HEK293 (cell line): ENCODE measurements around the gene CDK11A.

ENCODE experiments used
- CTCF ChIA-PET: fragments of 350-600 bp; formaldehyde crosslinking; extraction: SDS; loops from one replicate; lab custom pipeline; 2021; ENCODE audit warnings: antibody characterized with exemption; lab: Yijun Ruan, JAX
- POLR2A ChIA-PET: fragments of 300-600 bp; formaldehyde crosslinking; extraction: SDS; loops from one replicate; lab custom pipeline; 2020; ENCODE audit warnings: antibody characterized with exemption, inconsistent platforms; lab: Yijun Ruan, JAX
- H3K27ac ChIP-seq: fragments of 200-500 bp; sonication (Bioruptor generic); 2 replicates; pipeline ENCODE4 v1.5.1; 2014; ENCODE audit warnings: low read depth, low read length, control low read depth, inconsistent platforms; ENCODE audit errors: extremely low read depth
- H3K36me3 ChIP-seq, 2 experiments: fragments of 200-500 bp in 1 of 2; sonication (Bioruptor generic) in 1 of 2; 1 replicate in 1 of 2; 2 replicates in 1 of 2; pipeline ENCODE4 v1.5.1; 2014 to 2017; ENCODE audit warnings: inconsistent platforms in 2 of 2, low read length in 2 of 2; ENCODE audit not compliant: control insufficient read depth in 2 of 2, insufficient read depth in 1 of 2
- H3K4me1 ChIP-seq: fragments of 200-500 bp; sonication (Bioruptor generic); 2 replicates; pipeline ENCODE4 v1.5.1; 2014; ENCODE audit warnings: mild to moderate bottlenecking, low read length, inconsistent platforms; ENCODE audit not compliant: control insufficient read depth, insufficient read depth
- H3K4me3 ChIP-seq: 2 replicates; pipeline ENCODE4 v1.5.1; 2011; ENCODE audit warnings: low read depth, mild to moderate bottlenecking, control low read depth, low read length, moderate library complexity
- H3K9me3 ChIP-seq: fragments of 200-500 bp; sonication (Bioruptor generic); 2 replicates; pipeline ENCODE4 v1.5.1; 2014; ENCODE audit warnings: low read depth, low read length, inconsistent platforms; ENCODE audit not compliant: control insufficient read depth, insufficient read depth
- BCL6B ChIP-seq: fragments of 450-650 bp; formaldehyde crosslinking; IDR thresholded peaks from 2 replicates; pipeline ENCODE4 v1.5.1; 2017; ENCODE audit warnings: missing biosample characterization, missing genetic modification characterization
- GLIS2 ChIP-seq: fragments of 450-650 bp; formaldehyde crosslinking; IDR thresholded peaks from 2 replicates; pipeline ENCODE4 v1.5.1; 2016; ENCODE audit warnings: missing biosample characterization, missing genetic modification characterization
- KLF1 ChIP-seq: fragments of 450-650 bp; formaldehyde crosslinking; IDR thresholded peaks from 2 replicates; pipeline ENCODE4 v1.5.1; 2016; ENCODE audit warnings: missing biosample characterization, missing genetic modification characterization
- SALL2 ChIP-seq: fragments of 450-650 bp; formaldehyde crosslinking; IDR thresholded peaks from 2 replicates; pipeline ENCODE4 v1.5.0; 2017; ENCODE audit warnings: missing biosample characterization, mild to moderate bottlenecking, missing genetic modification characterization, borderline replicate concordance
- SCRT1 ChIP-seq: fragments of 450-650 bp; formaldehyde crosslinking; IDR thresholded peaks from 2 replicates; pipeline ENCODE4 v1.5.1; 2016; ENCODE audit warnings: missing biosample characterization, missing genetic modification characterization, borderline replicate concordance
- SETDB1 ChIP-seq: IDR thresholded peaks from one replicate; pipeline ENCODE4 v1.6.1; 2017; ENCODE audit warnings: mild to moderate bottlenecking, low read length, moderate library complexity, mixed read lengths; ENCODE audit not compliant: insufficient read length
- ZFP41 ChIP-seq: fragments of 450-650 bp; formaldehyde crosslinking; IDR thresholded peaks from 2 replicates; pipeline ENCODE4 v1.5.1; 2016; ENCODE audit warnings: missing biosample characterization, missing genetic modification characterization, borderline replicate concordance
- ZNF221 ChIP-seq: fragments of 450-650 bp; formaldehyde crosslinking; IDR thresholded peaks from 2 replicates; pipeline ENCODE4 v1.5.1; 2017; ENCODE audit warnings: missing biosample characterization, missing genetic modification characterization, borderline replicate concordance
- ZNF248 ChIP-seq: fragments of 450-650 bp; formaldehyde crosslinking; IDR thresholded peaks from 2 replicates; pipeline ENCODE4 v1.5.1; 2017; ENCODE audit warnings: missing biosample characterization, missing genetic modification characterization
- ZNF311 ChIP-seq: fragments of 450-650 bp; formaldehyde crosslinking; IDR thresholded peaks from 2 replicates; pipeline ENCODE4 v1.5.1; 2017; ENCODE audit warnings: missing biosample characterization, missing genetic modification characterization, borderline replicate concordance
- ZNF354C ChIP-seq: fragments of 450-650 bp; formaldehyde crosslinking; IDR thresholded peaks from 2 replicates; pipeline ENCODE4 v1.5.1; 2016; ENCODE audit warnings: missing biosample characterization, missing genetic modification characterization, low read depth, borderline replicate concordance
- ZNF394 ChIP-seq: fragments of 450-650 bp; formaldehyde crosslinking; IDR thresholded peaks from 2 replicates; pipeline ENCODE4 v1.5.1; 2016; ENCODE audit warnings: missing biosample characterization, missing genetic modification characterization, mild to moderate bottlenecking, moderate library complexity, borderline replicate concordance
- ZNF549 ChIP-seq: fragments of 450-650 bp; IDR thresholded peaks from 2 replicates; pipeline ENCODE4 v1.5.1; 2018; ENCODE audit warnings: missing biosample characterization, missing genetic modification characterization, mild to moderate bottlenecking, inconsistent platforms, moderate library complexity
- ZNF555 ChIP-seq: fragments of 450-650 bp; formaldehyde crosslinking; conservative IDR thresholded peaks from 2 replicates; pipeline ENCODE4 v1.5.1; 2017; ENCODE audit warnings: missing biosample characterization, mild to moderate bottlenecking, missing genetic modification characterization, inconsistent platforms
- ZNF692 ChIP-seq: fragments of 450-650 bp; formaldehyde crosslinking; IDR thresholded peaks from 2 replicates; pipeline ENCODE4 v1.5.1; 2016; ENCODE audit warnings: missing biosample characterization, missing genetic modification characterization
- ZNF785 ChIP-seq: fragments of 450-650 bp; formaldehyde crosslinking; IDR thresholded peaks from 2 replicates; pipeline ENCODE4 v1.5.1; 2016; ENCODE audit warnings: missing biosample characterization, missing genetic modification characterization
- ZSCAN23 ChIP-seq: fragments of 450-650 bp; formaldehyde crosslinking; IDR thresholded peaks from 2 replicates; pipeline ENCODE4 v1.5.1; 2016; ENCODE audit warnings: missing biosample characterization, missing genetic modification characterization
- TF ChIP-seq, protein P1 (sequence below): fragments of 450-650 bp; formaldehyde crosslinking; IDR thresholded peaks from 2 replicates; pipeline ENCODE4 v1.5.1; 2016; ENCODE audit warnings: missing biosample characterization, missing genetic modification characterization
- TF ChIP-seq, protein P2 (sequence below): fragments of 450-650 bp; formaldehyde crosslinking; IDR thresholded peaks from 2 replicates; pipeline ENCODE4 v1.5.1; 2016; ENCODE audit warnings: missing biosample characterization, missing genetic modification characterization

CDK11A gene

GRCh38 chr1:1773874-1774273 lies 49.7 kb upstream of the CDK11A start:
- ChIA-PET CTCF (no interaction called here), POLR2A (no interaction called here)
- TF ChIP-seq ZFP41 (tag by site-specific recombination): no peak
- no peak for TF ChIP-seq ZNF221 (tag by site-specific recombination)
- TF ChIP-seq, protein P1, sequence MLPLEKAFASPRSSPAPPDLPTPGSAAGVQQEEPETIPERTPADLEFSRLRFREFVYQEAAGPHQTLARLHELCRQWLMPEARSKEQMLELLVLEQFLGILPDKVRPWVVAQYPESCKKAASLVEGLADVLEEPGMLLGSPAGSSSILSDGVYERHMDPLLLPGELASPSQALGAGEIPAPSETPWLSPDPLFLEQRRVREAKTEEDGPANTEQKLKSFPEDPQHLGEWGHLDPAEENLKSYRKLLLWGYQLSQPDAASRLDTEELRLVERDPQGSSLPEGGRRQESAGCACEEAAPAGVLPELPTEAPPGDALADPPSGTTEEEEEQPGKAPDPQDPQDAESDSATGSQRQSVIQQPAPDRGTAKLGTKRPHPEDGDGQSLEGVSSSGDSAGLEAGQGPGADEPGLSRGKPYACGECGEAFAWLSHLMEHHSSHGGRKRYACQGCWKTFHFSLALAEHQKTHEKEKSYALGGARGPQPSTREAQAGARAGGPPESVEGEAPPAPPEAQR (tag by site-specific recombination): no peak
- Histone ChIP-seq H3K4me1 (no peaks in the 10 kb centered on the region), H3K4me3 (no peak overlapping the region), H3K36me3 (peaks cover 19 to 55% of the 10 kb centered on the region in 2 experiments; a peak in 2 of 3 replicates), H3K27ac (no peak overlapping the region), H3K9me3 (no peaks in the 10 kb centered on the region)

- CTCF ChIA-PET: interaction anchor here (1.2 kb wide), 1 partner anchor 8 kb away, joined by 3 read pairs; no protein-coding TSS in a partner anchor
- no peak for TF ChIP-seq SCRT1
- TF ChIP-seq SALL2: no peak
- TF ChIP-seq ZNF248 (tag by site-specific recombination): peak; percentile 100
- TF ChIP-seq, protein P2, sequence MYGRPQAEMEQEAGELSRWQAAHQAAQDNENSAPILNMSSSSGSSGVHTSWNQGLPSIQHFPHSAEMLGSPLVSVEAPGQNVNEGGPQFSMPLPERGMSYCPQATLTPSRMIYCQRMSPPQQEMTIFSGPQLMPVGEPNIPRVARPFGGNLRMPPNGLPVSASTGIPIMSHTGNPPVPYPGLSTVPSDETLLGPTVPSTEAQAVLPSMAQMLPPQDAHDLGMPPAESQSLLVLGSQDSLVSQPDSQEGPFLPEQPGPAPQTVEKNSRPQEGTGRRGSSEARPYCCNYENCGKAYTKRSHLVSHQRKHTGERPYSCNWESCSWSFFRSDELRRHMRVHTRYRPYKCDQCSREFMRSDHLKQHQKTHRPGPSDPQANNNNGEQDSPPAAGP (tag by site-specific recombination): no peak
- 0 out of 2 replicates have a peak, but pooled peaks have one; percentile 47 for TF ChIP-seq ZNF549 (tag by site-specific recombination)
- no peak for TF ChIP-seq KLF1
- TF ChIP-seq ZSCAN23 (tag by site-specific recombination): no peak
- no peak for TF ChIP-seq GLIS2 (tag by site-specific recombination)
- TF ChIP-seq SETDB1: peak; percentile 77
- no peak for TF ChIP-seq ZNF394
- TF ChIP-seq ZNF692 (tag by site-specific recombination): no peak
- no peak for TF ChIP-seq ZNF354C (tag by site-specific recombination)
- TF ChIP-seq ZNF785 (tag by site-specific recombination): no peak
- TF ChIP-seq ZNF555 (tag by site-specific recombination): no peak
- TF ChIP-seq ZNF311: no peak
- H3K27ac ChIP-seq: no peak overlapping the region
- H3K36me3 ChIP-seq: peaks cover 25 to 73% of the 10 kb centered on the region in 2 experiments; a peak in 2 of 3 replicates
- POLR2A ChIA-PET: no interaction called here
- no peak overlapping the region for H3K4me3 ChIP-seq
- no peaks in the 10 kb centered on the region for H3K4me1 ChIP-seq
- H3K9me3 ChIP-seq: no peaks in the 10 kb centered on the region
These were observed 46.9 kb upstream of the CDK11A start for GRCh38 chr1:1771096-1771495.

- H3K9me3 ChIP-seq: no peaks in the 10 kb centered on the region
- ChIA-PET POLR2A (no interaction called here), CTCF (no interaction called here)
- peak; percentile 75 for TF ChIP-seq SETDB1
- TF ChIP-seq BCL6B (tag by site-specific recombination): no peak
- H3K4me3 ChIP-seq: no peak overlapping the region
- no peak overlapping the region for H3K27ac ChIP-seq
- H3K36me3 ChIP-seq: peaks cover 32 to 72% of the 10 kb centered on the region in 2 experiments; a peak in 2 of 3 replicates
- H3K4me1 ChIP-seq: no peaks in the 10 kb centered on the region
These were observed 45.9 kb upstream of the CDK11A start for GRCh38 chr1:1770102-1770501.
